ENCODE measurements around the gene THAP10.
A peak's percentile ranks its signal among the peaks of the same experiment; 100 is the strongest.
"Not testable (repeated sequence)": the region's sequence is repeated elsewhere in the genome, so short reads cannot be mapped to it uniquely, and the experiment has no call there.

THAP10 gene

DNA sequence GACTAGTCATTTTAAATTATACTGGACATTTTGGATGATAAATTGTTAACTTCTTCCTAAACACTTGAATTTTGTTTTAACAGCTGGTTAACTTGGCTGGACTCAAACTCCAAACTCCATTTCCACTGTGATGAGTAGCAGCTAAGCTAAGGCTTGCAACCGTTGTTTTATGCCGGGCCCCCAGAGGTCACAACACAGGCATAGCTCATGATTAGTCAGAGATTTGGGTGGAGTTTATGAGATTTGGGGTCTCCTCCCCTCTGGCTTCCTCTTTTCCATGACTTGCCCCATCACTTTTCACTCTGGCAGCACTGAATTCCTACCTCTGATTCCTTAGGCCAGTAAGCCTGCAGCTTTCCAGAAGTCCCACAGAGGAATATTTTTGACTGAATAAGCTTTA is 12.8 kb downstream of the THAP10 start:
- TF ChIP-seq, protein P1, sequence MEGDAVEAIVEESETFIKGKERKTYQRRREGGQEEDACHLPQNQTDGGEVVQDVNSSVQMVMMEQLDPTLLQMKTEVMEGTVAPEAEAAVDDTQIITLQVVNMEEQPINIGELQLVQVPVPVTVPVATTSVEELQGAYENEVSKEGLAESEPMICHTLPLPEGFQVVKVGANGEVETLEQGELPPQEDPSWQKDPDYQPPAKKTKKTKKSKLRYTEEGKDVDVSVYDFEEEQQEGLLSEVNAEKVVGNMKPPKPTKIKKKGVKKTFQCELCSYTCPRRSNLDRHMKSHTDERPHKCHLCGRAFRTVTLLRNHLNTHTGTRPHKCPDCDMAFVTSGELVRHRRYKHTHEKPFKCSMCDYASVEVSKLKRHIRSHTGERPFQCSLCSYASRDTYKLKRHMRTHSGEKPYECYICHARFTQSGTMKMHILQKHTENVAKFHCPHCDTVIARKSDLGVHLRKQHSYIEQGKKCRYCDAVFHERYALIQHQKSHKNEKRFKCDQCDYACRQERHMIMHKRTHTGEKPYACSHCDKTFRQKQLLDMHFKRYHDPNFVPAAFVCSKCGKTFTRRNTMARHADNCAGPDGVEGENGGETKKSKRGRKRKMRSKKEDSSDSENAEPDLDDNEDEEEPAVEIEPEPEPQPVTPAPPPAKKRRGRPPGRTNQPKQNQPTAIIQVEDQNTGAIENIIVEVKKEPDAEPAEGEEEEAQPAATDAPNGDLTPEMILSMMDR (IDR thresholded peaks at IDR 0.05; ENCODE audit: insufficient read depth, low read depth, low read length, missing control alignments), result no peak
- no peak overlapping the region for H3K4me3 ChIP-seq (ENCODE audit: low read length)
- no peak for DNase-seq (ENCODE audit: low read depth)

DNA sequence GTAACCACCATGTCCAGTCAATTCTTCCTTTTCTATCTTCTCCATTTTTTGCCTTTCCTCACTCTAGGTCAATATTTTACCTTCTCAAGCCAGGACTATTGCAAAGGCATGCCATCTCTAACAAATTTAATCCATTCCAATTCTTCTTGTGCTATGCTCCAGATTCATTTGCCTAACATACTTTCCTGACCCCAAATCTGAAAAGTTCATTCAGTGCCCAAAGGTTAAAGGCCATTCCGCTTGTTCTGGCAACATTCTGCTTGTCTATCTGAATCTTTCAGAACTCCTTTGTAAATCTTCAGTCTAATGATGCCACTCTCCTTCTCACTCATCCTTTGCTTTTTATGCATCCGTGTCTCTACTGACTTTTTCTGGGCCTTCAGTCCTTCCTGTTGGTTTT is 15.6 kb downstream of the THAP10 start:
- no peak overlapping the region for H3K4me3 ChIP-seq (ENCODE audit: low read length)
- TF ChIP-seq, protein P1 (IDR thresholded peaks at IDR 0.05; ENCODE audit: insufficient read depth, low read depth, low read length, missing control alignments), result no peak
- no peak for DNase-seq (ENCODE audit: low read depth)

- TF ChIP-seq, protein P1 (IDR thresholded peaks at IDR 0.05; ENCODE audit: insufficient read depth, low read depth, low read length, missing control alignments), result no peak
- no peak for DNase-seq (ENCODE audit: low read depth)
- no peak overlapping the region for H3K4me3 ChIP-seq (ENCODE audit: low read length)
Measured at GRCh38 chr15:70876011-70876410, 16.2 kb downstream of the THAP10 start.

- peak; percentile 29 for DNase-seq (ENCODE audit: low read depth)
- TF ChIP-seq, protein P1 (IDR thresholded peaks at IDR 0.05; ENCODE audit: insufficient read depth, low read depth, low read length, missing control alignments), result peak; percentile 62
- H3K4me3 ChIP-seq (ENCODE audit: low read length), result no peak overlapping the region
Measured at GRCh38 chr15:70875001-70875782, 17.0 kb downstream of the THAP10 start.

DNA sequence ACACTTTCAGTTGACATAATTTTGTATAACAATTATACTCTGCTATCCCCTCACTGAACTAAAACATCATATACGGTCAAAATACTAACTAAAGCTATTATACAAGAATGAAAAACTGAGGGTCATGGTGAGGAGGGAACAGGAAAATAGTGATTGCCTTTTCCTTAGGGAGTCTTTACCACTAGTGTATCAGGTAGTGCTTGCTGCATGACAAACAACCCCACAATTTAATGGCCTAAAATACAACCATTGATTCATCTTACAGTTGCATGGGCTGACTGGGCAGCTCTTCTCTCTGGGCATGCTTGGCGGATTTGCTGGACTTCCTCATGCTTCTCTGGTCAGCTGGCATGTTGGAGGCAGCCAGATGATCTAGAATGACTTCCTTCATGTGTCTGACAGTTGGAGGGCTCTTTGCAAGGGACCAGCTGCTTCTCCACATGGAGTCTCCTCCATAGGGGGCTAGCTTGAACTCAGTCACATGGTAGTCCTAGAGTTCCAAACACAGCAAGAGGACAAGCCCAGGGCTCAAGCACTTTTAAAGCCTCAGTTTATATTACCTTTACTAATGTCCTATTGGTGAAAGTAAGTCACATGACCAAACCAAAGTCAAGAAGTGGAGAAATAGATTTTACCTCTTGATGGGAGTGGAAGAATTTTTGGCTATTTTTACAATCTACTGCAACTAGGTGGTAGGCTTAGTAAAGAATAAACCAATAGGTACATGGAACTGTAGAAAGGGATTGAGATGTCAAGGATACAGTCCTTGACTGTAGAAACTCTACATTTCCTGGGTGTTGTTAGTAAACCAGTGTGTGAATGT is 18.8 kb downstream of the THAP10 start:
- no peak for DNase-seq (ENCODE audit: low read depth)
- no peak overlapping the region for H3K4me3 ChIP-seq (ENCODE audit: low read length)
- TF ChIP-seq, protein P1 (IDR thresholded peaks at IDR 0.05; ENCODE audit: insufficient read depth, low read depth, low read length, missing control alignments), result no peak

DNA sequence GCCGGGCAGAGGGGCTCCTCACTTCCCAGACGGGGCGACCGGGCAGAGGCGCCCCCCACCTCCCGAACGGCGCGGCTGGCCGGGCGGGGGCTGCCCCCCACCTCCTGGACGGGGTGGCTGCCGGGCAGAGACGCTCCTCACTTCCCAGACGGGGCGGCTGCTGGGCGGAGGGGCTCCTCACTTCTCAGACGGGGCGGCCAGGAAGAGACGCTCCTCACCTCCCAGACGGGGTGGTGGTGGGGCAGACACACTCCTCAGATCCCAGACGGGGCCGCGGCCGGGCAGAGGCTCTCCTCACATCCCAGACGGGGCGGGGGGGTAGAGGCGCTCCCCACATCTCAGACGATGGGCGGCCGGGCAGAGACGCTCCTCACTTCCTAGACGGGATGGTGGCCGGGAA is 20.7 kb downstream of the THAP10 start:
- H3K4me3 ChIP-seq (ENCODE audit: low read length); DNase-seq (ENCODE audit: low read depth): not testable (repeated sequence)

DNA sequence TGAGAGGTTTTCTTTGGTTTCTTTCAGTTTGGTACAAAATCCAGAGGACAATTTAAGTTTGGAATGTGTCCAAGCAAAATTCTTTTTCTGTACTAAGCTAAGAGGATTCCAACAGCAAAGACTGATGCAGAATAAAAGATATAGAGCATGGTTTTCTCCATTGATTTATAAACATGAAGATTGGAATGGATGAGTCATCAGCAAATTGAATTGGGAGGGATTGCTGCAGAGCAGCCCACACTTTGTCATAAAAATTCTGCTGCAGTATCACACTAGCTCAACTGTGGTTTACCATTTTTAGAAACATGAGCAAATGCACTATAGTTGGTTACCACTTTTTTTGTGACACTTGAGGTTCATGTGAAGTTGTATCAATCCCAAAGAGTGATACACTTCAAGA is 22.2 kb downstream of the THAP10 start:
- TF ChIP-seq, protein P1 (IDR thresholded peaks at IDR 0.05; ENCODE audit: insufficient read depth, low read depth, low read length, missing control alignments), result no peak
- H3K4me3 ChIP-seq (ENCODE audit: low read length), result no peak overlapping the region
- DNase-seq (ENCODE audit: low read depth), result no peak
